ENCODE measurements around the gene DESI1. TPM values are rescaled to one million over a fixed set of nuclear protein-coding genes. Genes with fewer than 3 reads are reported as not detected.
"Not testable (repeated sequence)": the region's sequence is repeated elsewhere in the genome, so short reads cannot be mapped to it uniquely, and the experiment has no call there.

The DESI1 gene
- total RNA-seq, 1 donor from 2014 or later = 15.3 TPM

GRCh38 chr22:41636467-41636866, 15.6 kb upstream of the DESI1 start:
- peak in 1 of 2 donors; percentile 29 for DNase-seq (ENCODE audit: low read depth in 2 of 2)

GRCh38 chr22:41634610-41635009, 13.8 kb upstream of the DESI1 start:
- DNase-seq (ENCODE audit: low read depth in 2 of 2) = not testable (repeated sequence)

- DNase-seq (ENCODE audit: low read depth in 2 of 2) = not testable (repeated sequence)
These were observed 10.8 kb upstream of the DESI1 start for GRCh38 chr22:41631615-41632014.

GRCh38 chr22:41631115-41631514, 10.3 kb upstream of the DESI1 start:
- not testable (repeated sequence) for DNase-seq (ENCODE audit: low read depth in 2 of 2)

GRCh38 chr22:41625577-41625976, 4.7 kb upstream of the DESI1 start:
- no peak for DNase-seq (ENCODE audit: low read depth in 2 of 2)

DNA sequence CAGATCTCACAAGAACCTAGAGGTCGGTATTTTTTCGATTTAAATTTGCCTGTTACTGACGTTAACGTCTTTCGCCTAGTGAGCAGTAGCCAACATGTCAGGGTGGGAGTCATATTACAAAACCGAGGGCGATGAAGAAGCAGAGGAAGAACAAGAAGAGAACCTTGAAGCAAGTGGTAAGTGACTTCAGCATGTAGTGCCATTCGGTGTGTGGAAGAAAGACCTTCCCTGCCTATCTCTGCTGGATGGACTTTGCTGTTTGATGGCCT, 1.0 kb upstream of the DESI1 start:
- DNase-seq (ENCODE audit: low read depth in 2 of 2) = no peak

DNA sequence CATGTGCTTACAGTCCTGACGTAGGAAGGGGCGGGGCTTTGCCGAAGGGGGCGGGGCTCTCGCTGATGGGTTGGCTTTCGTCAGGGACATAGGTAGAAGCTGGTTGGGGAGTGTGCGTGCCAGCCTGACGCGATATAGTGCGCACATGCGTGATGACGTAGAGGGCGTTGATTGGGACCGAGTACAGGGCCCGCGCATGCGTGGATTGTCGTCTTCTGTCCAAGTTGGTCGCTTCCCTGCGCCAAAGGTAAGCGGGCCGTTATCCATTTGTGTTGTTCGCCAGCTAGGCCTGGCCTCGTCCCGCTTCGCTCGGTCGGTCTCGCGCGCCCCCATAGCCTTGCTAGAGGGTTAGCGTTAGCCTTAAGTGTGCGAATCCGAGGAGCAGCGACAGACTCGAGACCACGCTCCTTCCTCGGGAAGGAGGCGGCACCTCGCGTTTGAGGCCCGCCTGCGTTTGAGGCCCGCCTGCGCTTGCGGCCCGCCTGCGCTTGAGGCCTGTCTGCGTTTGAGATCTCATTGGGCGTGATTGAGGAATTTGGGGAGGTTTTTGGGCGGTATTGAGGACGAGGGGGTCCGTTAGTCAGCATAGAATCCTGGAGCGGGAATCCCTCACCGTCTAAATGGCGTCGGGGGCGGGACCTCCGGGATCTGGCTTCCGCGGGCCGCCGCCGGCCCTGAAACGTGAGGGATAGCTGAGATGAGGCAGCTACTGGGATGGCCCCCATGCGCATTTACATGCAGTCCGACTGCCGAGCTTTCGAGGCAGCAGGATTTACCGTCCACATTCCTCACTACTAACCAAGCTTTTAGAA, 462 bp upstream of the DESI1 start, which contains the start of gene XRCC6:
TSS of gene XRCC6 (plus strand) at position 197 of the 812 bp plus-strand sequence. CDS start 710 bp downstream, outside the sequence.
- DNase-seq (ENCODE audit: low read depth in 2 of 2) = peak; percentile 100

DNA sequence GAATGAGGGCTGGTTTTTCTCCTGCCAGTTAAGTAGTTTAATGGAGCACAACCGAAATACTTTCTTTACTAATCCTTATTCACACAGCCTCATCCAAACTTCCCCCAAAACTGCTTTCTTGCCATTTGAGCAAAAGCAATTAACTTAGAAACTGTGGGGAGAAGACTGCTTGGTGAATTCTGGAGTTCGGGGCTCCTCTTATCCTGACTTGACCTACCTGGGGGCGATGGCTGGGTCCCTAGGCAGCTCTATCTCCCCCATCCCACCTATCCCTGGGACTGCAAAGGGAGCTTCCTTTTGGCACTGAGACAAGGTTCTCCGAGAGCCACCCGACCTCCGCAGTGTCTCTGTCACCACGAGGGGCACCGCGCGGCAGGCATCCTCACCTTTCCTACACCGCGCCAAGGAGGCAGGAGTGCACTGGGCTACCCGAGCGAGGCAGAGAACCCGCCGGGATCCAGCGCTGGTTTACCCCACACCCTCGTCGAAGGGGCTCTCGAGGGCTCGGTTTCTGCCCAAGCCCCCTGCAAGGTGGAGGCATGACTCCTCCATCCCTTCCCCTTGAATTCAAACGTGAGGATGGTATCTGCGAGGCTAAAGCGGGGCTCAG, 759 bp downstream of the DESI1 start:
- peak; percentile 25 to 30 for DNase-seq (ENCODE audit: low read depth in 2 of 2)

- DNase-seq (ENCODE audit: low read depth in 2 of 2) = no peak
These were observed 7.4 kb downstream of the DESI1 start for GRCh38 chr22:41613456-41613855.

GRCh38 chr22:41612603-41613306, 8.1 kb downstream of the DESI1 start:
- no peak for DNase-seq (ENCODE audit: low read depth in 2 of 2)

- DNase-seq (ENCODE audit: low read depth in 2 of 2) = no peak
These were observed 12.5 kb downstream of the DESI1 start for GRCh38 chr22:41608386-41608785.

GRCh38 chr22:41603873-41604332, 16.9 kb downstream of the DESI1 start:
- DNase-seq (ENCODE audit: low read depth in 2 of 2) = no peak

DNA sequence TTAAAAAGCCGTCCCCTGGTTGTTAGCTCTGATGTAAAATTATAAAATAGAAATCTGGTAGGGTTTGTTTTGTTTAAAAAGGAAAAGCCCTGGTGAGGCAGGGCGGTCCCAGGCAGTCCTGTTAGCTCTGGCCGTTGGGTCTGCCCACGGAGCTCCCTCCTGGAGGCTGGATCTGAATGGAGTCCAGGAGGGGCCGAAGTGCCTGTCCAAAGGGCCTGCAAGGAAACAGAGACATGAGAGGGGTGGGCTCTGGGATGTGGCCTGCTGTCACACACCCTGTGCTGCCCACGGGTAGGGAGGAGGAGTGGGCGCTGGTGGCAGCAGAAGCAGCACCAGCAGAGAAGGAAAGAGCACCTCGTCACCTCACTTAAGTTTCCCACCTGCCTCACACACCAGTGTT, 19.9 kb downstream of the DESI1 start:
- DNase-seq (ENCODE audit: low read depth in 2 of 2) = no peak

DNA sequence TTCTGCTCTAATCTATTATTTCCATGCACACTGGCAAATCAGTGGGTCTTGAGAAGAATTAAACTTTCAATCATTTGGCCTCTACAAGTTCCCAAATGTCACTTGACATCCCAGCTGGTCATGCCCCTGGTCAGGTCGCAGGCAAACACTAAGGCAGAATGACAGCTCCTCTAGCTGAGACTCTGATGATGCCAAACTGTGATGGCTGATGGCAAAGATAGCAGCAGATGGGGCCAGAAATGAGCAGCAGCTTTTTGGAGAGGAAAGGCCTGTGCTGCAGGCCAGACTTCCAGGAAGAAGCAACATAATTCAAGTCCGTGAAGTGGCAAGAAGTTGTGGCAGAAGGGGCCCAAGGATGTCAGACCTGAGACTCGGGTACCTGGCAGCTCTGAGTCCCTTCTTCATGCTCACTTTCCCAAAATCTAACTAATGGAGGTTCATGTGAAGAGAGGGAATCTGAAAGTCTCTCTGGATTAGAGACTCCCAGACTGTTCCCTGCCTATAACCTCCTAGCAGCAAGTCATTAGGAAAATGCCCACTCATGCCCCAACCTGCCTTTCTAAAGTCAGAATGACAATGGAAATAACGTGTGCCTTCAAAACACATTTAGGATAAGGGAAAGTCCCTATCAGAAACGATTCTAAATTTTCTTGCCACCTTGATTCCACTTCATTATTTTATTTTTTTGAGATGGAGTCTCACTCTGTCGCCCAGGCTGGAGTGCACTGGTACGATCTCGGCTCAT, 21.8 kb downstream of the DESI1 start:
- DNase-seq (ENCODE audit: low read depth in 2 of 2) = no peak

DNA sequence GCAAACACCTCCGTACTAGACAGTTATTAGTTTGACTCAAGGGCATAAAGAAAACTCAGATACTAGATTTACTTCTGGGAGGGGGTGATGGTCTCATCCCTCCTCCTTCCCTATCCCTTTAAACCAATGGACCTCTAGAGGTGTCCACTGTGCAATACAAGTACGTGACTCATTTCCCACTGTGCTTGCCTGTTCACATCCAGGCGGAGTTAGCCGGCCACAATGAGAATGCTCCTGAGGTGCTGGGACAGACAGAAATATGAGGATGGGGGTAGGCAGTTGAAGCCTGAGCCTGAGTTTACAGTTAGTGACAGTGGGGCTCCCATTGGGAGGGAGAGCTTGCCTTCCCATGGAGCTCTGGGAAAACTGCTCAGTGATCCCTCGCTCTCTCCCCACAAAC, 22.8 kb downstream of the DESI1 start:
- peak; percentile 51 to 86 for DNase-seq (ENCODE audit: low read depth in 2 of 2)

DNA sequence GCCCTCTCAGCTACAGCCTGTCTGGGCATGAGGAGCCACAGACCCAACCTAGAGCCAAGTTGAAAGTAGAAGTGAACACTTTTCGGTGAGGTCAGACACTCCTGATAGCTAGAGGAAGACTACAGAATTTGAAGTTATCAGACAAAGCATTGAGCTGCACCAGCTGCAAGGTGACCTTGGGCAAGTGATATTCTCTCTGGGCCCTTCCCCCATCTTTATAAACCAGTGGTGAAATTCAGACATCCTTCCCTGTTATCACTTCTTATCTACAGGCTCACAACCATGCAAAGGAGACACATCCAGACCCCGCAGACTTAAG, 23.2 kb downstream of the DESI1 start:
- DNase-seq (ENCODE audit: low read depth in 2 of 2) = no peak

GRCh38 chr22:41596776-41597634, 23.8 kb downstream of the DESI1 start:
- DNase-seq (ENCODE audit: low read depth in 2 of 2) = peak; percentile 65 to 75

- DNase-seq (ENCODE audit: low read depth in 2 of 2) = no peak
These were observed 25.1 kb downstream of the DESI1 start for GRCh38 chr22:41595703-41596102.

DNA sequence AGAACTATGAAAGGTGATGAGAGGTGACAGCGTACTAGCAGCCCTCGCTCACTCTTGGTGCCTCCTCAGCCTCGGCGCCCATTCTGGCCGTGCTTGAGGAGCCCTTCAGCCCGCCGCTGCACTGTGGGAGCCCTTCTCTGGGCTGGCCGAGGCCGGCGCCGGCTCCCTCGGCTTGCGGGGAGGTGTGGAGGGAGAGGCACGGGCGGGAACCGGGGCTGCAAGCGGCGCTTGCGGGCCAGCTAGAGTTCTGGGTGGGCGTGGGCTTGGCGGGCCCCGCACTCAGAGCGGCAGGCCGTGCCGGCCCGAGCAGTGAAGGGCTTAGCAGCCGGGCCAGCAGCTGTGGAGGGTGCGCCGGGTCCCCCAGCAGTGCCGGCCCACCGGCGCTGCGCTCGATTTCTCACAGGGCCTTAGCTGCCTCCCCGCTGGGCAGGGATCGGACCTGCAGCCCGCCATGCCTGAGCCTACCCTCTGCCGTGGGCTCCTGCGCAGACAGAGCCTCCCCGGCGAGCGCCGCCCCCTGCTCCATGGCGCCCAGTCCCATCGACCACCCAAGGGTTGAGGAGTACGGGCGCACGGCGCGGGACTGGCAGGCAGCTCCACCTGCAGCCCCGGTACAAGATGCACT, 27.4 kb downstream of the DESI1 start:
- DNase-seq (ENCODE audit: low read depth in 2 of 2) = not testable (repeated sequence)
